ENCODE data around the gene TRPM3.

The TRPM3 gene

DNA sequence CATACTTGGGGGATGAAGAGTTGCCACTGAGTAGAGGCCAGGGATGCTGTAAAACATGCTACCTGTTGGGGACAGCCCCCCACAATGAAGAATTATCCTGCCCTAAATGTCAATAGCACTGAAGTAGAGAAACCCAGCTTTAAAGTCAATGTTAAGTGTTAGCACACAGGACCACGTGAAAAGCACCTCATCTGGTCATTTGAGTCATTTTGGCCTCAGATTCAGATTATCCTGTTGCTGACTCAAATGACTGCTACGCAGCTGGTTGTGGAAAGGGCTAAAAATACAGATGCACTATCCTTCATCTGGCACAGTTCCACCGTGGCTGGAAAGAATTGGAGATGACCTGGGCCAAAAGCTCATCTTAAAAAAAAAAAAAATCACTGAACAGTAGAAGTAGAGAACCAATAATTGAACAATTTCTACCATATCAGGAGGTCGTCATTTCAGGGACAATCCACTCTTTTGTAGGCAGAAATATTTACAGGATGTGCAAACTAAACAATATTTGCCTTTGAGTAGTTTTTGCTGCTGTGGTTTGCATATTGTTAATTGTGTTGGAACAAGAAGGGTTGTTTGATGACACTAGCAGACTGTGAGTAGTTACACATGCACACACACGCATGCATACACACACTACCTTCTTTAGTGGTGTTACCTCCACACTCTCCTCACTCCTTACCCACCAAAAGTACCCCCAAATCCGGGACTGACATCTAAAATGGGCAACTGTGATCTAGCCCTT lies 511.7 kb downstream of the TRPM3 start:
- DNase-seq (ENCODE audit: low read depth in 2 of 2), result peak; percentile 70 to 73

DNA sequence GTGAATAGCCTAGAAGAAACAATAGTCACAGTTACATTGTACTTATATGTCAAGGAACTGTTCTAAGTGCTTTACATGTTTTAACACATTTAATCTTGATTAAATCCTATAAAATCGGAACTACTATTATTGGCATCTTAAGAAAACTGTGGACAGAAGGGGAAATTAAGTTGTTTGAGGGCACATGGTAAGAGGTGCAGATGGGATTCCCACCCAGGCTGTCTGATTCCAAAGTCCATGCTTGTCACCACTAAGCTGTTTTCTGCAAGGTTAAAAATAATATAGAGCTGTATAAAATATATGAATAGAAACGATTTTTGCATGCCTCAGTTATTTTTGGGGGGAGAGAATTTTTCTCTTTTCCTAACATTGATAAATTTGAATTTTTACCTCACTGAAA lies 512.4 kb downstream of the TRPM3 start:
- no peak for DNase-seq (ENCODE audit: low read depth in 2 of 2)

DNA sequence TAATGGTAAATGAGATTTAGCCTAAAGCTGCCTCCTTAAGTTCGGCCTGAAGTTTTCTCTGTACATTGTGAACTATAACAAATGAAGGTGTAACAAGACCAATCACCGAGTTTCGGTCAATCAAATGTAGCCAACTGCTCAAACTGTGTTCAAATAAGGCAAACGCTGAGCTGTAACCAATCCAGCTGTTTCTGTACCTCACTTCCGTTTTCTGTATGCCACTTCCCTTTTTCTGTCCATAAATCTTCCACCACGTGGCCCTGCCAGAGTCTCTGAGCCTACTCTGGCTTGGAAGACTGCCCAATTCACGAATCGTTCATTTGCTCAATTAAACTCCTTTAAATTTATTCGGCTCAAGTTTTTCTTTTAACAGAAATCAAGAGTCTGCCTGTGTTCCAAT lies 513.5 kb downstream of the TRPM3 start:
- no peak for DNase-seq (ENCODE audit: low read depth in 2 of 2)

DNA sequence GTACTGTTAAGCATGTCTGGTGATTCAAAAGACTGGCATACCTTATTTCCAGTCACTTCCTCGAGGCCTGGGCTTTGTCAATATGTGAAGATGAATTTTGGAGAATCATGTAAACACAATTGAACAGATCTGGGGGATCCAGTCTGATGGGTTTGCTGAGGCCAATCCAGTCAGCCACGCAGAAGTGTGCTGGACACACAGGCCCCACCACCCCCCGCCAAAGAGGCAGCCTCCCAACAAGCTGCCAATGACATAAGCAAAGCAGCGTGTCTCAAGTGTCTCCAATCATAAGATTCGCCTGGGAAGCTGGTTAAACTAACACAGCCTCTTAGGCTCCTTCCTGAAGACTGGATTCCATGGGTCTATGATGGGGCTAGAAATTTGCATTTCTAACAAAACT lies 514.1 kb downstream of the TRPM3 start:
- DNase-seq (ENCODE audit: low read depth in 2 of 2), result no peak

DNA sequence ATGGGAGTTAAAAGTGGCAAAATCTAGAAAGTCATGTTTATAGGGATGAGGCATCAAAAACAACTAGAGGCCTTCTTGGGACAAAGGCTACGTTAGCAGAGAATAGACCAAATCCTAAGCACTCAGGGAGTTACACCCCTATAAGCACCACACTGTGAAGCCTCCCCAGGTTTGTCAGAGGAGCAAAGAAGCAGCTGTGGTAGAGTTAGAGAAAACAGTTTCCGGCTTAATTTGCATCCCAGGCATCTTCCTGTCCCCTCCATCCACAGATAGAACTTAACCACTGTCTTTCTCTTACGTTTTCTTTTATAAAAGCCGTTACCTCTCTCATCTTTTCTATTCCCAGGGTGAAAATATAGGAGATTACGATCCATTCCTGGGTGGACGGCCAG lies 518.4 kb downstream of the TRPM3 start:
- no peak for DNase-seq (ENCODE audit: low read depth in 2 of 2)

DNA sequence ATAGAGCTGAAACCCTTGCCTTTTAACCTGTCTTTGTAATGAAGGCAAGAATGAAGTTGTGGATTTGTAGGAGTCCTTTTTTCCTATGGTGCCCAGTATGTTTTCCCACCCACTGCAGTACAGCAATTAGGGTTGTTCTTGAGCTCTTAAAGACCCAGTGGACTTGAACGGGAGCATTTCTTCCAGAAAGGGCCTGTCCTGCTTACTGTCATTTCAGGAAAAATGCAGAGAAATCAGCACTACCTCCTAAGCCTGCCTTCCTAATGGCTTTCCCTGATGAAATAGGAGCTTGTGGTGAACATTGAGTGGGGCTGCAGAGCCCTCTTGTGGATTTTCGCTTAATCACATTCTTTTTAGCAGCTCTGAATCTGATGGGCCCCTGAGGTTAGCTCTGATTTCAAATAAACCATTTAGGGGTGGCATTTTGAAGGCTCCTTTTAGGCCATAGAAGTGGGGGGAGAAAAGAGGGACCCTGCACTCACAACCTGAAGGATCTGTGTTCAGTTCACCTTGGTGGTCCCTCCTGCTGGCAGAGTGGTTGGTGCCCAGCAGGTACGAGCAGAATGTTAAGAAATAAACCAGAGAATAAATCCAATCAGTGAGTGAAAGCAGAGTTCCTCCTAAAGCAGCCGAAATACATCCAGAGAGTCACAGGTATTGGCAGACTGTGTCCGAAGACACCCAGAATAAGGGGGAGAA lies 519.0 kb downstream of the TRPM3 start:
- peak; percentile 67 to 71 for DNase-seq (ENCODE audit: low read depth in 2 of 2)

DNA sequence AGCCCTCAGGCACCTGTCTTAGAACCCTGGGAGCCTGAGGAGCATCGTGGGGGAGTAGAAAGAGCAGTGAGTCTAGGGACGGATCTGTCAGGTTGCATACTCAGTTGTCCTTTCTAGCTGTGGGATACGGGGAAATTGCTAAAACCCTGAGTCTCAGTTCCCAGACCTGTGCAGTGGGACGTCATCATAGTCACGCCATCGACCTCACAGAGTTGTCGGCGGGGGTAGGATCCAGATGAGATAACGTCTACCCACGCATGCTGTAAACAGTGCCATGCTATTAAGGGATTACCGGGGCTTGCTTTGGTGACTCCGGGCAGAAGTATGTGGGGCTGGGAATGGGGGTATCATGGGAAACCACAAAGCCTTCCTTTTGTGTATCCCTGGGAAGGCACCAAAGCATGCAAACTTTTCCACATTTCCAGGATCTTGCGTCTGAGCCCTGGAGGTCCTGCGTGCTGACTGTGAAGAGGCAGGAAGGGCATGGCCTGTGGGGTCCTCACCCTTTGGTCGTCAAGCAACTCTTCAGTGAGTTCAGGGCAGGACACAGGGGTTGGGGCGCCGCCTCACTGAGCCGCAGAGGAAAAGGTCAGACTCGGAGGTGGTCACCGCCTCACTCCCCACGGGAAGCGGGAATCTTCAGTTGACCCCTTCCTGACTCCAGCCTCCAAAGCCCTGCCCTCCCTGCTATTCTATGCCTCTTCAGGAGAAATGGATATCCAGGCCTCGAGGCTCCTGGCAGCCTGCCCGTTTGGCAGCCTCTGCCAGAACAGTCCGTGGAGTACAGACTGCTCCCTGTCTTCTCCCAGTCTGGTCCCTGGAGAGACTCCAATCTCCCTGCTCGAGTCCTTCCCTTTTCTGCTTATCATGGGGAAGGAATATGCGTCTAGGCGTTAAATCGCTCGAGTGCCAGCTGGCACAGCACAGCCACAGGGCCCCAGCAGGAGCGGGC lies 520.1 kb downstream of the TRPM3 start:
- DNase-seq (ENCODE audit: low read depth in 2 of 2), result peak; percentile 86 to 87

DNA sequence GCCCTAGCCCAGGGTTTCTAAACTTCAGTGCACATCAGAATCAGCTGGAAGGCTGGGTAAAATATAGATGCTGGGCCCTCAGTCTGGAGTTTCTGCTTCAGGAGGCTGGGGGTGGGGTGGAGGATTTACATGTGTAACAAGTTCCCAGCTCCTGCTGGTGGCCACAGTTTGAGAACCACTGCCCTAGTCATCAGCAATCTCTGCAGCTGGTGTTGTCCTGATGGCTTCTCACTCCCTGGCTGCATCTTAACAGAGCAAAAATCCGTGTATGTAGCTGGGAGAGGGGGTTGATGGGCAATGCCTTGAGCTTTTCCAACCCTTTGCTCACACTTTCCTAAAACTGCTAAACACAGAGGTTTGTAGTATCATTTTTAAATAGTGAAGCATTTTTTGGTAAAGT lies 520.9 kb downstream of the TRPM3 start:
- no peak for DNase-seq (ENCODE audit: low read depth in 2 of 2)

DNA sequence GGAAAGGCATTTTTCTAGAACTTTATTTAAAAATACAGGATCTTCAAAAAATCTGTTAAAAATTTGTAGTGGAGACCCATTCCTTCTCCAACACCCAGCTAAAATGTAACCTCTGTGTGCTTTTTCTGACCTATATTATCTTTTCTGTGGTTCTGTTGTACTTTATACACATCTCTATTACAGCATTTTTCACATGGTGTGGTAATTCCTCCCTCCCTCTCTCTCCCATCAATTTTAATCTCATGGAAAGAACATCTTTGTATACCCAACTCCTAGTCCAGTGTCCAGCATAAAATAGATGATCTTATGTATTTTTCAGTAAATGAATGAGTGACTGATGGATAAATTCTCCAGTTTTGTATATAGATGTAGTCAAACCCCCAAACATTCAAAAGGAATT lies 523.5 kb downstream of the TRPM3 start:
- no peak for DNase-seq (ENCODE audit: low read depth in 2 of 2)

DNA sequence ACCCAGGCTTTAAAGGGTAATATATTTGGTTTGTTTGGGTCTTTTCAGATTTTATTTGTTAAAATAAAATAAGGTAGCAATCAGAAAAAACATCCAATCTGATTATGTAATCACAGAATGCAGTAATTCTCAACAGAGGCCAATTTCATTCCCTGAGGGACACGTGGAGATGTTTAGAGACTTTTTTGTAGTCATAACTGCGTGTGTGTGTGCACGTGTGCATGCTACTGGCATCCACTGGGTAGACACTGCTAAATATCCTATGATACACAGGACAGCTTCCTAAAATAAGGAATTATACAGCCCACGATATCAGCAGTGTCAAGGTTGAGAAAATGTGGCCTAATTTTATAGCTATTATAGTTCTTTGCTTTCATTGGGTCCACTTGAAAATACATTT lies 526.2 kb downstream of the TRPM3 start:
- DNase-seq (ENCODE audit: low read depth in 2 of 2), result no peak

DNA sequence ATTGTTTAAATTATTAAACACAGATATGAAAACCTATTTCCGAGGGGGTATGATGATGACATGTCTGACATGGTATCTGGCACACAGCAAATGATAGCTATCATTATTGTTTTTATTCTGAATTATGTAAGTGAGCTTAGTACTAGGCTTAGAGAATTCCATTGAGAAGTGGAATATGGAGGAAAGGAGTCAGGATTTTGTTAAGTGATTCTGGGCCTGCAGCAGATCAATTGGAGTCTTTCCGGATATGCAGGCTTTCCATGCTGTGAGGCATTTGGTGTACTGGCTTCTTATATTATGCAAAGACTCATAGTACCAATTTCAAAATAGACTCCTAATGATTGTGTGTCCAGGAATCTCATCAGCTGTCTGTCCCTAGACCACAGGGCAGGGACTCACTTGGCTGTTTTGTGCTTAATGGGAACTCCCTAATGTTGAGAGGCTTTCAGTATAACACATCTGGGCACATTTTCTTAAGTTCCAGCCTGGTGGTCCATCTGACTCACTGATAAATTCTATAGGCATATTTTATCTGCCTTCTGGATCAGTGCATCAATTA lies 527.0 kb downstream of the TRPM3 start:
- no peak for DNase-seq (ENCODE audit: low read depth in 2 of 2)

DNA sequence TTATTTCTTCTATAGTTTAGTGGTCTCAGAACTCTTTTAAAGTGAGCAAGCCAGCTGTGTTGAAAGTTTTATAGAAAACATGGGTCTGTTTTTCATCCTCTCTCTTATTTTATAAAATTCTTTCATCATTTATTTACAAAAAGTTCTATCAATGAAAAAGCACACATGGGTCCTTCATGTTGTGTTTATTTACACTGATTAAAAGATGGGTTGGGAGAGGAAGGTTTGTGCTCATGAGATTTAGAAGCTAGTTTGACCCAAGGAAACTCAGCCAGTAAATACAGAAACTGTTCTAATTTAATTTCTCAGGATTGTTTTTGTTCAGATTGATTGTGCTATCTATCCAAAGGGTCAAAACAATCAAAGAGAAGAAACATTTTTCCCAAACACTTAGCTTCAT lies 528.2 kb downstream of the TRPM3 start:
- no peak for DNase-seq (ENCODE audit: low read depth in 2 of 2)

DNA sequence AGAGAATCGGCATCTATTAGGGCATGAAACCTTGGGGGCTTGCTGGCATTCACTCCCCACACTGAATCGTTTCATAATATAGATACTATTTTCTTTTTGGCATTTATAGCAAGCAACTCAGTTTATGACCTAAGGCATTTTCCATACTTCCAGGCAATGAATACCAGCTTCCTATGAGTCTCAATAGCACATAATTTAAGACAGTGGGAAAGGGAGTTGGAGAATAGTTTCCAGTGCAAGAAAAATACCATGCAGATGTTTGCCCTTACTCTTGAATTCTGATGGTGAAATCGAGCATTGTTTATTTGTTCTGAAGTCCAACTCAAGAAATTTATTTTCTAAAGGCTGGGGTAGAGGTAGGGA lies 531.1 kb downstream of the TRPM3 start:
- peak in 1 of 2 experiments; percentile 56 for DNase-seq (ENCODE audit: low read depth in 2 of 2)

DNA sequence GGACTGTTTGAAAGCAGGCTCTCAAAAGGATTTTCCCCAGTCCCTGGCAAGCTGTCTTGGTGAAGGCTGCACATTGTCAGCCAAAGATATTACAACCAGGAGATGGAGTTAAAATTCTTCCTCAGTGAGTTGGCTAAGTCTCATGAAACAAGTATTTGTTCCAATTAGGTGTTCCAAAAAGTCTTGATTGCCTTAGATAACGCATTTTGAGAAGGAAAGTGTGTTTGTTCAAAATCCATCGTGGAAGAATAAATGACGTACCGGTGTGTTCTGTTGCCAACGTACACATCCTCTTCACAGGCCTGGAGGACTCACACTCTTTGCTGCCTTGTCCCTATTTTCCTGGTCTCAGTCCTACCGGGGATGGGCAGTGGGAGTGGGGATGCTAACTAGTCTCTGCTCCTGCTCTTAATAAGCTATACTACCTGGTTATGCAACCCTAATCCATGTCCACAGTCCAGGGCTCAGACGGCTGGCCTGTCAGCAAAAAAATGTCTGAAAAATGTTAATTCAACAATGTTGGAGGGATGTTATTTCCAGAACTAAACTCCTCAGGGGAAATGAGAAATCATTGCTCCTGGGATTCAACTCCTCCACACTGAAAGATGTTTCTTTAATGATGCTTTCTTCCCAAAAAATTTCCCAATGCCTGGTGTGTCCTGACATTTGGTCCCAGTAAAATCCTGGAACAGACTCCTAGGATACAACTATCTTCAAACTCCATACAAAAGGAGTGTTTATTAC lies 531.7 kb downstream of the TRPM3 start:
- DNase-seq (ENCODE audit: low read depth in 2 of 2), result peak; percentile 82 to 84

DNA sequence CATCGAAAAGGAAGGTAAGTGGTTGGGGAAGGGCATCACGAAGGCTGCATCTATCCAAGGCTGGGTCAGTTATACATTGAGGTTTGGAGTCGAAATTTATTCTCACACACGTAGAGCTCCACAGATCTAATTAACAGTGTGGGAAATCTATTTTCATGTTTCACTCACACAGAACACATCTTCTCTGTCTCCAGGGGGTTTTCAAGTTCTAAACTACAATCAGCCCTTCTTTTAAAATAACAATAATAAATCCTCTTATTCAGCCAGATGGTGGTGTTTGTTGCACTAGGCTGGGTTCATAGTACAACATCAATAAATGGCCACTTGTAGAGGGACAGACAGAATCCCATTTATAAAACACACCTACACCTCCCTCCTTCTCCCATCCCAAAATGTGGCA lies 532.4 kb downstream of the TRPM3 start:
- no peak for DNase-seq (ENCODE audit: low read depth in 2 of 2)

DNA sequence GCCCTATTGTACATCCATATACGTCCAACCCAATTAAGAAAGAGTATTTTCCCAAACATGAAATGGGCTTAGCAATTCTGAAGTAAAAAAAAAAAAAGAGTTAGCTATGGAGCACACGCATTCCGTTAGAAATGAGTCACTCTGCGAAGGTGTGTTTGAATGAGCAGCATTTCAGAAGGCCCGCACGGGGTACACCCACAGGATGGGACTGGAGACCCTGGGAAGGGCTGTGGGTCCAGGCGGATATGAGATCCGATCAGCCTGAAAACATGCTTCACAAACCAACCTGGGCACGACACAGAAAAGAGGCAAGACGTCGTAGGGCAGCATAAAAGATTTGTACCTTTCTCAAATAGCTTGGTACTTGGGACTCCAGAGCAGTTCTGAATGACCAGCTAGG lies 533.0 kb downstream of the TRPM3 start:
- DNase-seq (ENCODE audit: low read depth in 2 of 2), result no peak

DNA sequence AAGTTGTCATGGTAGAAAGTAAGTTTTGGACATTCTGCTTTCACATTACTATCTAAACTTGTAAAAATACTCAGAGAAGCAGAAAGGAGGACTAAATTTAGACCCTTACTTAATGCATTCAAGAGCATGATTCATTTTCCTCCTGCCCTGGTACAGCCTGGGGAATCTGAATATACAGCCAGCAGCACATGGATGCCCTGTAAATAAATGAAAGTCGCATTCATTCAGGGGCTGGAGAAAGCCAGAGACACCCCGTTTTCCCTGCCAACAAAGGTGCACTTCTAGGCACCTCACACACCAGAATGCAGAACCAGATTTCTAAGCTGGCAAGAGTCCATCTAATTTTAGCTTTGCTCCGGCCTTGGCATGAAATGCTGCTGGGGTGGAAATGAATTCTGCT lies 534.2 kb downstream of the TRPM3 start:
- DNase-seq (ENCODE audit: low read depth in 2 of 2), result peak in 1 of 2 experiments; percentile 34

DNA sequence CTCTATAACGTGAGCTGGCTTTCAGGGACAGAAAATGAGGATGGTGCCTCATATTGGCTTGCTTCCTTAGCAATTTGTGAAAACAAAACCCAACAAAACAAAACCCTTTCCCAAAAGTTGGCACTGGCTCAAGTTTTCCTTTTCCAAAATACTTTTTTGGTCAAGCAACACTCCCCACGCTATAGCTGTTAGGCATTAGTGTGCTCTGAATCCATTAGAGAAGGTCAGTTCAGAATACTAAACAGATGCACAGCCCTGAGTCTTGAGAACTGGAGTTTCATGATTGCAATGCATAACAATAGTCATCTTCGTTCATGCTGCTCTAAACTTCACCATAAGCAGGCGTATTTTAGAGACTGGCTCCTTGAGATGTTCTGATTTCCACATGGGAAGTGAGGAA lies 534.9 kb downstream of the TRPM3 start:
- DNase-seq (ENCODE audit: low read depth in 2 of 2), result no peak

DNA sequence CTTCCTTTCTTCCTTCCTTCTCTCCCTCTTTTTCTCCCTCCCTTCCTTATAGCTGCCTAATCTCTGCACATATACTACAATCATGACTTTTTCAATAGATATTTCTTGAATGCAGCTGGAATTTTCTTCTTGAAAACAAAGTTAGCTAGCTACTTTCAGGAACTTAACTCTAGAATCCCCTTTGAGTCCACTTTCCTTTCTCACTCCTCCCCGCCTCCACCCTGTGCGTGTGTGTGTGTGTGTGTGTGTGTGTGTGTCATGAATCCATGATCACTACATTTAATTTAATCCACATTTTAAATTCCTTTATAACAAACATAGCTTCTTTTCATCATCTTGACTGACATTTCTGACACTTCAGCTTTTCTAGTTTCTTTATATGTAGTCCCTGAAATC lies 539.5 kb downstream of the TRPM3 start:
- no peak for DNase-seq (ENCODE audit: low read depth in 2 of 2)

DNA sequence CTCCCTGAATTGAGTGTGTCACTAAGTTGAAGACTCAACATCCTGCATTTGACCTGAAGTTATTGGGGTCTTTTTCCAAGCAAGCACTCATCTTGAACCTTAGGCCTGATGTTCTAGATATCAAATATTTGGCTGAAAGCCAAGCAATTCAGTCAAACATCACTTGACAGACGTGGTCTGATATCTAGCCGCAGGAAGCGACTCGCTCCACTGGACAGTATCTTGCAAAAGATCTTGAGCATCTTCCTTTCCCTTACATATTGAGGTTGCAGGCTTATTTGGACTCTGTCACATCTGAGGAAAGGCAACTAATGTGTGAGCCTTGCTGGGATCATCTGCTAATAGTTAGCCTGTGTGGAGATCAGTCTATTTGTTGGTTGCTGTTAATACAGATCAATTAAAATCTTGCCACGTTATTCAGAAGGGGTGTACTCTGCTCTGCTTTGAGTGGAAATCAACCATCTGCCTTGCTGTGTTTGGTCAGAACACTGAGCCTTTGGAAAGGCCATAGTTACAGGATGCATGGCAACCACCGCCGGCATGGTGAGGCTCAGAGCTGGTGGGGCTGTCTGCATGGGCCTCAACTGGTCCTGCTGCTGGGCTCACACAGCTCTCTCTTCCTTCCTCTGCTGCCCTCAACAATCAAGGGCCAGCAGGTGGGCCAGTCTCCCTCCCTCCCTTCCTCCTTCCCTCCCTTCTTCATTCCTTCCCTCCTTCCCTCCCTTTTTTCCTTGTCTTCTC lies 540.0 kb downstream of the TRPM3 start:
- no peak for DNase-seq (ENCODE audit: low read depth in 2 of 2)
